Gastrocnemius medialis (tissue), 4 donors: ENCODE measurements around the gene KRT78.

Experiments used
- POLR2A ChIP-seq, 2 donors: fragments of 450-650 bp; IDR thresholded peaks; one replicate each; pipeline ENCODE4 v1.6.1; 2017; ENCODE audit warnings: antibody characterized with exemption in 2 of 2, mild to moderate bottlenecking in 2 of 2, moderate library complexity in 2 of 2
- TF ChIP-seq, protein P1 (sequence below), 5 experiments: fragments of 450-650 bp in 3 of 5; fragments of 200-600 bp in 2 of 5; sonication (generic) in 2 of 5; IDR thresholded peaks in 4 of 5; conservative IDR thresholded peaks in 1 of 5; 1 replicate in 4 of 5; 2 replicates in 1 of 5; pipeline ENCODE4 v1.5.1; 2016 to 2019; ENCODE audit warnings: antibody characterized with exemption in 5 of 5, mild to moderate bottlenecking in 3 of 5, moderate library complexity in 3 of 5

DNA sequence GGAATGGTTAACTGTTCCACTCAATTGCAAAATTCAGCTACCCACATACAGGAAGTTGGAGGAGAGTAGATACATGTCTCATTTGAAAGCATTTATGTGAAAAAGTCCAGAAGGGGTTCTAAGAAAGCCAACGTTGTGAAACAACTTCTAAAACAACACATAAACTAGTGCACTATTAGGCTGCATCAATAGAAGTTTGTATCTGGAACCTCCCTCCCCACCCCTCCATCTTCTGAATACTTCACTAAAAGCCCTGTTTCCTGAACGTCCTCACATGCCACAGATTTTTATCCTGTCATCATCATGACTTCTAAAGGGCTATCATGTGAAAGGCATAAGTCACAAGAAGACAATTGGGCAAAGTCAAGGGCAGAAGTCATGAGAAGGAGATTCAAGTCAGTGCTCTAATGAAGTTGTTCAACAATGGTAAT lies 20.2 kb downstream of the KRT78 start:
- TF ChIP-seq, protein P1, sequence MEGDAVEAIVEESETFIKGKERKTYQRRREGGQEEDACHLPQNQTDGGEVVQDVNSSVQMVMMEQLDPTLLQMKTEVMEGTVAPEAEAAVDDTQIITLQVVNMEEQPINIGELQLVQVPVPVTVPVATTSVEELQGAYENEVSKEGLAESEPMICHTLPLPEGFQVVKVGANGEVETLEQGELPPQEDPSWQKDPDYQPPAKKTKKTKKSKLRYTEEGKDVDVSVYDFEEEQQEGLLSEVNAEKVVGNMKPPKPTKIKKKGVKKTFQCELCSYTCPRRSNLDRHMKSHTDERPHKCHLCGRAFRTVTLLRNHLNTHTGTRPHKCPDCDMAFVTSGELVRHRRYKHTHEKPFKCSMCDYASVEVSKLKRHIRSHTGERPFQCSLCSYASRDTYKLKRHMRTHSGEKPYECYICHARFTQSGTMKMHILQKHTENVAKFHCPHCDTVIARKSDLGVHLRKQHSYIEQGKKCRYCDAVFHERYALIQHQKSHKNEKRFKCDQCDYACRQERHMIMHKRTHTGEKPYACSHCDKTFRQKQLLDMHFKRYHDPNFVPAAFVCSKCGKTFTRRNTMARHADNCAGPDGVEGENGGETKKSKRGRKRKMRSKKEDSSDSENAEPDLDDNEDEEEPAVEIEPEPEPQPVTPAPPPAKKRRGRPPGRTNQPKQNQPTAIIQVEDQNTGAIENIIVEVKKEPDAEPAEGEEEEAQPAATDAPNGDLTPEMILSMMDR (IDR thresholded peaks at IDR 0.05 in 4 of 5, conservative IDR thresholded peaks at IDR 0.05 in 1 of 5), result no peak
- TF ChIP-seq POLR2A (IDR thresholded peaks at IDR 0.05), result no peak
